ENCODE data around the gene TBPL1. TPM values are rescaled to one million over a fixed set of nuclear protein-coding genes. Genes with fewer than 3 reads are reported as not detected.

TBPL1 gene
- total and polyA plus RNA-seq, 2 of the 8 experiments (the other 6 are each of a cell fraction or from before 2014, with no cell fraction given): 32.5 to 67.0 TPM

DNA sequence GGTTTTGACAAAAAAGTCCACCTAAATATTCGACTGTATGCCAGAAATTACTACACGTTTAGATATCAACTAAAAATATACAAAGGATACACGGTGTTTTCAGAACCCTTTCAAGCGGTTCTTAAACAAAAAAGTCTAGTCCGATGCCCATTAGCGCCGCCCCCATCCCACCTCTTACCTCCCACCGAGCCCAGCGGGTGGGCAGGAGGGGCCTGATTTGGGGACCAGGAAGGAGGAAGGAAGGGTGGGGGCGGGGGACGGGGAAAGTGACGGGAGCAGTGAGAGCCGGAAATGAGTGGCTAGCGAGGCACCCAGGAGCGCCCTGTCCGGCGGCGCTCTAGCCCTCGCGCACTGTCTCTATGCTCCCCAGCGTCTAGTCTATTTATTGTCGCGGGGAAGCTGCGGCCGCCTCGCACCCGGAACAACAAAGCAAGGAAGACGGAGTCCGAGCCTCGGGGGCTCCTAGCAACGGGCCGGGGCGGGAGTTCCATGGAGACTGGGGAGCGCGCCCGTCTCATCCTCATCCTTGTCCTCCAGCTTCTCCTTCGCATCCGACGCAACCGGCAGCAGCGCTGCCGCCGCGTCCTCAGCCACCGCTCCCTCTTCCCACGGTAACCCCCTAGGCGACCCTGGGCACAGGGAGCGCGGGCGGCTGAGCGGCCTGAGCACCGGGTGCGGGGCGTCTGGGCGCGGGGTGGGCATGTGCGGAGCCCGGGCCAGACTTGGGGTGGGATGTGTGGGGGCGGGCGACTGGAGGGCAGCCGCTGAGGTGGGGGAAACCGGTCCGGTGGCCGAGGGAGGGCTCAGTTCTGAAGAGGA is at the start of gene TBPL1 (continued):
- peak; percentile 81 for TF ChIP-seq PHF8 (conservative IDR thresholded peaks at IDR 0.05; ENCODE audit: low read depth, low read length)
- TF ChIP-seq RBBP5 (IDR thresholded peaks at IDR 0.05; ENCODE audit: borderline replicate concordance, low read depth, low read length): peak; percentile 98
- peak; percentile 99 for TF ChIP-seq EGR1 (IDR thresholded peaks at IDR 0.05; ENCODE audit: borderline replicate concordance, low read depth, low read length)
- TF ChIP-seq CHD1 (IDR thresholded peaks at IDR 0.05; ENCODE audit: low read depth, low read length): no peak
- TF ChIP-seq TAF7 (optimal IDR thresholded peaks at IDR 0.05; ENCODE audit: borderline replicate concordance, low read depth, low read length): peak; percentile 62
- peak; percentile 73; the same call in 1 of the 2 replicates for TF ChIP-seq SP1 (IDR thresholded peaks at IDR 0.05; ENCODE audit: low read depth, low read length)
- peak; percentile 98 for TF ChIP-seq SP2 (IDR thresholded peaks at IDR 0.05; ENCODE audit: low read length)
- no peak for TF ChIP-seq SIX5 (IDR thresholded peaks at IDR 0.05; ENCODE audit: low read depth, low read length)
- TF ChIP-seq, protein P1, sequence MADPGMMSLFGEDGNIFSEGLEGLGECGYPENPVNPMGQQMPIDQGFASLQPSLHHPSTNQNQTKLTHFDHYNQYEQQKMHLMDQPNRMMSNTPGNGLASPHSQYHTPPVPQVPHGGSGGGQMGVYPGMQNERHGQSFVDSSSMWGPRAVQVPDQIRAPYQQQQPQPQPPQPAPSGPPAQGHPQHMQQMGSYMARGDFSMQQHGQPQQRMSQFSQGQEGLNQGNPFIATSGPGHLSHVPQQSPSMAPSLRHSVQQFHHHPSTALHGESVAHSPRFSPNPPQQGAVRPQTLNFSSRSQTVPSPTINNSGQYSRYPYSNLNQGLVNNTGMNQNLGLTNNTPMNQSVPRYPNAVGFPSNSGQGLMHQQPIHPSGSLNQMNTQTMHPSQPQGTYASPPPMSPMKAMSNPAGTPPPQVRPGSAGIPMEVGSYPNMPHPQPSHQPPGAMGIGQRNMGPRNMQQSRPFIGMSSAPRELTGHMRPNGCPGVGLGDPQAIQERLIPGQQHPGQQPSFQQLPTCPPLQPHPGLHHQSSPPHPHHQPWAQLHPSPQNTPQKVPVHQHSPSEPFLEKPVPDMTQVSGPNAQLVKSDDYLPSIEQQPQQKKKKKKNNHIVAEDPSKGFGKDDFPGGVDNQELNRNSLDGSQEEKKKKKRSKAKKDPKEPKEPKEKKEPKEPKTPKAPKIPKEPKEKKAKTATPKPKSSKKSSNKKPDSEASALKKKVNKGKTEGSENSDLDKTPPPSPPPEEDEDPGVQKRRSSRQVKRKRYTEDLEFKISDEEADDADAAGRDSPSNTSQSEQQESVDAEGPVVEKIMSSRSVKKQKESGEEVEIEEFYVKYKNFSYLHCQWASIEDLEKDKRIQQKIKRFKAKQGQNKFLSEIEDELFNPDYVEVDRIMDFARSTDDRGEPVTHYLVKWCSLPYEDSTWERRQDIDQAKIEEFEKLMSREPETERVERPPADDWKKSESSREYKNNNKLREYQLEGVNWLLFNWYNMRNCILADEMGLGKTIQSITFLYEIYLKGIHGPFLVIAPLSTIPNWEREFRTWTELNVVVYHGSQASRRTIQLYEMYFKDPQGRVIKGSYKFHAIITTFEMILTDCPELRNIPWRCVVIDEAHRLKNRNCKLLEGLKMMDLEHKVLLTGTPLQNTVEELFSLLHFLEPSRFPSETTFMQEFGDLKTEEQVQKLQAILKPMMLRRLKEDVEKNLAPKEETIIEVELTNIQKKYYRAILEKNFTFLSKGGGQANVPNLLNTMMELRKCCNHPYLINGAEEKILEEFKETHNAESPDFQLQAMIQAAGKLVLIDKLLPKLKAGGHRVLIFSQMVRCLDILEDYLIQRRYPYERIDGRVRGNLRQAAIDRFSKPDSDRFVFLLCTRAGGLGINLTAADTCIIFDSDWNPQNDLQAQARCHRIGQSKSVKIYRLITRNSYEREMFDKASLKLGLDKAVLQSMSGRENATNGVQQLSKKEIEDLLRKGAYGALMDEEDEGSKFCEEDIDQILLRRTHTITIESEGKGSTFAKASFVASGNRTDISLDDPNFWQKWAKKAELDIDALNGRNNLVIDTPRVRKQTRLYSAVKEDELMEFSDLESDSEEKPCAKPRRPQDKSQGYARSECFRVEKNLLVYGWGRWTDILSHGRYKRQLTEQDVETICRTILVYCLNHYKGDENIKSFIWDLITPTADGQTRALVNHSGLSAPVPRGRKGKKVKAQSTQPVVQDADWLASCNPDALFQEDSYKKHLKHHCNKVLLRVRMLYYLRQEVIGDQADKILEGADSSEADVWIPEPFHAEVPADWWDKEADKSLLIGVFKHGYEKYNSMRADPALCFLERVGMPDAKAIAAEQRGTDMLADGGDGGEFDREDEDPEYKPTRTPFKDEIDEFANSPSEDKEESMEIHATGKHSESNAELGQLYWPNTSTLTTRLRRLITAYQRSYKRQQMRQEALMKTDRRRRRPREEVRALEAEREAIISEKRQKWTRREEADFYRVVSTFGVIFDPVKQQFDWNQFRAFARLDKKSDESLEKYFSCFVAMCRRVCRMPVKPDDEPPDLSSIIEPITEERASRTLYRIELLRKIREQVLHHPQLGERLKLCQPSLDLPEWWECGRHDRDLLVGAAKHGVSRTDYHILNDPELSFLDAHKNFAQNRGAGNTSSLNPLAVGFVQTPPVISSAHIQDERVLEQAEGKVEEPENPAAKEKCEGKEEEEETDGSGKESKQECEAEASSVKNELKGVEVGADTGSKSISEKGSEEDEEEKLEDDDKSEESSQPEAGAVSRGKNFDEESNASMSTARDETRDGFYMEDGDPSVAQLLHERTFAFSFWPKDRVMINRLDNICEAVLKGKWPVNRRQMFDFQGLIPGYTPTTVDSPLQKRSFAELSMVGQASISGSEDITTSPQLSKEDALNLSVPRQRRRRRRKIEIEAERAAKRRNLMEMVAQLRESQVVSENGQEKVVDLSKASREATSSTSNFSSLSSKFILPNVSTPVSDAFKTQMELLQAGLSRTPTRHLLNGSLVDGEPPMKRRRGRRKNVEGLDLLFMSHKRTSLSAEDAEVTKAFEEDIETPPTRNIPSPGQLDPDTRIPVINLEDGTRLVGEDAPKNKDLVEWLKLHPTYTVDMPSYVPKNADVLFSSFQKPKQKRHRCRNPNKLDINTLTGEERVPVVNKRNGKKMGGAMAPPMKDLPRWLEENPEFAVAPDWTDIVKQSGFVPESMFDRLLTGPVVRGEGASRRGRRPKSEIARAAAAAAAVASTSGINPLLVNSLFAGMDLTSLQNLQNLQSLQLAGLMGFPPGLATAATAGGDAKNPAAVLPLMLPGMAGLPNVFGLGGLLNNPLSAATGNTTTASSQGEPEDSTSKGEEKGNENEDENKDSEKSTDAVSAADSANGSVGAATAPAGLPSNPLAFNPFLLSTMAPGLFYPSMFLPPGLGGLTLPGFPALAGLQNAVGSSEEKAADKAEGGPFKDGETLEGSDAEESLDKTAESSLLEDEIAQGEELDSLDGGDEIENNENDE (IDR thresholded peaks at IDR 0.05; ENCODE audit: insufficient replicate concordance, low read length): no peak
- peak; percentile 81; the same call in 1 of the 2 replicates for TF ChIP-seq GABPA (IDR thresholded peaks at IDR 0.05; ENCODE audit: borderline replicate concordance, insufficient read depth, low read length)
